Esophagus (tissue), 2 donors: ENCODE measurements around the gene SPEM3. TPM values are rescaled to one million over a fixed set of nuclear protein-coding genes. Genes with fewer than 3 reads are reported as not detected.
"Not testable (repeated sequence)": the region's sequence is repeated elsewhere in the genome, so short reads cannot be mapped to it uniquely, and the experiment has no call there.

Experiments
- H3K27ac ChIP-seq, 2 donors: one replicate each; pipeline ENCODE4 v1.5.1; 2013; ENCODE audit warnings: low read depth in 2 of 2, mild to moderate bottlenecking in 2 of 2, inconsistent platforms in 1 of 2, low read length in 1 of 2, moderate library complexity in 1 of 2
- H3K27me3 ChIP-seq, 2 donors: one replicate each; pipeline ENCODE4 v1.6.1; 2013; ENCODE audit warnings: low read length in 2 of 2, control low read depth in 1 of 2, mild to moderate bottlenecking in 1 of 2; ENCODE audit not compliant: insufficient read depth in 2 of 2, control insufficient read depth in 1 of 2
- H3K36me3 ChIP-seq, 2 donors: one replicate each; pipeline ENCODE4 v1.6.1; 2013; ENCODE audit warnings: low read length in 1 of 2; ENCODE audit not compliant: control insufficient read depth in 2 of 2, insufficient read depth in 2 of 2
- H3K4me1 ChIP-seq, 2 donors: one replicate each; pipeline ENCODE4 v1.6.1; 2013; ENCODE audit warnings: low read length in 1 of 2; ENCODE audit not compliant: control insufficient read depth in 2 of 2, insufficient read depth in 2 of 2
- H3K4me3 ChIP-seq, 2 donors: one replicate each; pipeline ENCODE4 v1.5.1; 2013; ENCODE audit warnings: low read length in 2 of 2, mild to moderate bottlenecking in 2 of 2, low read depth in 1 of 2, moderate library complexity in 1 of 2
- H3K9me3 ChIP-seq, 2 donors: one replicate each; pipeline ENCODE4 v1.6.1; 2013; ENCODE audit warnings: mild to moderate bottlenecking in 2 of 2, low read depth in 1 of 2, low read length in 1 of 2, moderate library complexity in 1 of 2; ENCODE audit not compliant: control insufficient read depth in 2 of 2, insufficient read depth in 1 of 2
- WGBS, 2 donors: extraction: QIAGEN DNeasy Blood & Tissue Kit; methylation state at CpG; one replicate each; pipeline ENCODE4 v1.1.7; 2013; 5-methylcytosine and 5-hydroxymethylcytosine counted together
- polyA plus RNA-seq, 2 donors: library from polyadenylated mRNA; stranded (reverse); fragments of 200-250 nt; gene quantifications; one replicate each; pipeline ENCODE4 v1.2.3, GENCODE V29; 2013
- donor health status: healthy with polysubstance abuse.
- donor health status: Bipolar disorder and iron deficiency.

The SPEM3 gene
- polyA plus RNA-seq, 2 donors = not detected

DNA sequence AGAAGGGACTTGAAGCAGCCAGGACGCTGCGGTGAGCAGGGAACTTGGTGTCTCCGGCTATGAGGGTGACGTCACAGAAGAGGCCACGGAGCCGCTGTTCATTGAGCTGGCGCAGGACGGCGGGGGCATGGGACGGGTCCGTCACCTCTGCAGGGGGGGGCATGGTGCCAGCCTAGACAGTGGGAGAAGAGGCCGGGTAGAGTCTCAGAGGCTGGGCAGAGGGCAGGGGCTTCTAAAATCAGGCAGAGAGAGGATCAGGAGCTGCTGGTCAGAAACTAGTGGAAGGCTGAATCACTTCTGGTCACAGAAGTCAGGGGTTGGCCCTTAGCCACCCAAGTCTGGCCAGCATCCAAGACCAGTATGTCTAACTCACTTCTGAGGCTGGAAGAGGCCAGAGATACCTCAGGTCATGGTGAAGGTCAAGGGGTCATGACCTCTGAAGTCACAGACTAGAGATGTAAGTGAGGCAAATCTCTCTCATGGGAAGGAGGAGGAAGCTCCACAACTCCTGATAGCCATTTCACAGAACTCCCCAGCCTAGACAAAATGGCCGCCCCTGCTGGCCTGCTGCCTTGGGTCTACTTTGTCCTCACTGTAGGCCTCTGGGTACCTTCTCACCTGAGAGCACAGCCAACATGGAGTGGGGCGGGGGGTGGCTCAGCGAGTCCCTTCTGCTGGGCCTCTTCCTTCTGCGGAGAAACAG, 38.1 kb downstream of the SPEM3 start:
- Histone ChIP-seq H3K4me3 (no peak overlapping the region), H3K4me1 (peaks cover 0 to 1% of the 10 kb centered on the region in 2 donors), H3K36me3 (peaks cover 0 to 33% of the 10 kb centered on the region in 2 donors), H3K27me3 (no peaks in the 10 kb centered on the region), H3K27ac (peak overlapping the region in 1 of 2 donors; percentile 58), H3K9me3 (peaks cover 0 to 2% of the 10 kb centered on the region in 2 donors)
- 83 to 84% methylated on average over 16 of the region's 16 CpGs for WGBS, 2 donors

GRCh38 chr17:7467498-7467897, 38.8 kb downstream of the SPEM3 start:
- Histone ChIP-seq H3K4me1 (peaks cover 0 to 3% of the 10 kb centered on the region in 2 donors), H3K27me3 (no peaks in the 10 kb centered on the region), H3K27ac (peak overlapping the region in 1 of 2 donors; percentile 58), H3K9me3 (peaks cover 0 to 2% of the 10 kb centered on the region in 2 donors), H3K4me3 (no peak overlapping the region), H3K36me3 (peaks cover 0 to 29% of the 10 kb centered on the region in 2 donors)
- 91 to 93% methylated on average over 3 of the region's 3 CpGs for WGBS, 2 donors

DNA sequence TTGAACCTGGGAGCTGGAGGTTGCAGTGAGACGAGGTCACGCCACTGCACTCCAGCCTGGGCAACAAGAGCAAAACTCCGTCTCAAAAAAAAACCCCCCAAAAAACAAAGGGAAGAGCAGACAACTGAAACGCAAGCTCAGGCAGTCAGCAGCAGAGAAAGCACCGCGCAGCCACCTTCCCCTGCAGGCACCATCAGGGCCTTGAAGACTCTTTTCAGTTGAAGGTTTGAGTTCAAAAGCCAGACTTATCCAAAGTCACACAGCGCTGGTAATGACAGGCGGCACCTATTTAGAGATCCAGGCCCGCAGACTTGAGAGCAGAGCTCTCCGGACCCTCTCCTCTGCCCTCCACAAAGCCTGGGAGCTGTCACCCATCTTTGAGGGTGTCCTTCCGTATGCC, 39.6 kb downstream of the SPEM3 start:
- H3K4me1 ChIP-seq = peaks cover 0 to 3% of the 10 kb centered on the region in 2 donors
- H3K27ac ChIP-seq = no peak overlapping the region
- H3K4me3 ChIP-seq = no peak overlapping the region
- 88 to 93% methylated on average over 11 of the region's 11 CpGs for WGBS, 2 donors
- H3K27me3 ChIP-seq = no peaks in the 10 kb centered on the region
- peaks cover 0 to 2% of the 10 kb centered on the region in 2 donors for H3K9me3 ChIP-seq
- H3K36me3 ChIP-seq = peaks cover 0 to 21% of the 10 kb centered on the region in 2 donors

DNA sequence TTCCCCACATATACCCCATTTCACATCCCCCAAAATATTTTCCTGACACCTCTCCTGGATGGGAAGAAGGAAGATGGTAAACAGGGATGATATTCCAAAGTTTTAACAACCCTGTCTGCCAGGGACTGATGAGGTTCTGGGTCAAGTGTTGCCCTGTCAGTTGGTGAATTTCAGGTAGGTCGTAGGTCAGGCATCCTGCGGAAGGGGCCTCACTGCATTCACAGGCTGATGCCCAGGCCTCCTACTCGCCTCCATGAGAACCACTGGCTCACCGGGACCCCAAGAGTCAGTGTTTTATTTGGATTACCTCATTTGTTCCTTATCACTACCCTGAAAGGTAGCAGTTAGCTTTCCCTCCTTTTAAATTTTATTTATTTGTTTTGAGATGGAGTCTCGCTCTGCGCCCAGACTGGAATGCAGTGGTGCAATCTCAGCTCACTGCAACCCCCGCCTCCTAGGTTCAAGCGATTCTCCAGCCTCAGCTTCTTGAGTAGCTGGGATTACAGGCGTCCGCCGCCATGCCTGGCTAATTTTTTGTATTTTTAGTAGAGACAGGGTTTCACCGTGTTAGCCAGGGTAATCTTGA, 40.2 kb downstream of the SPEM3 start:
- 77 to 82% methylated on average over 12 of the region's 12 CpGs for WGBS, 2 donors
- Histone ChIP-seq H3K9me3 (peaks cover 0 to 2% of the 10 kb centered on the region in 2 donors), H3K4me1 (peaks cover 0 to 3% of the 10 kb centered on the region in 2 donors), H3K36me3 (peaks cover 0 to 15% of the 10 kb centered on the region in 2 donors), H3K27ac (no peak overlapping the region), H3K27me3 (no peaks in the 10 kb centered on the region), H3K4me3 (no peak overlapping the region)

DNA sequence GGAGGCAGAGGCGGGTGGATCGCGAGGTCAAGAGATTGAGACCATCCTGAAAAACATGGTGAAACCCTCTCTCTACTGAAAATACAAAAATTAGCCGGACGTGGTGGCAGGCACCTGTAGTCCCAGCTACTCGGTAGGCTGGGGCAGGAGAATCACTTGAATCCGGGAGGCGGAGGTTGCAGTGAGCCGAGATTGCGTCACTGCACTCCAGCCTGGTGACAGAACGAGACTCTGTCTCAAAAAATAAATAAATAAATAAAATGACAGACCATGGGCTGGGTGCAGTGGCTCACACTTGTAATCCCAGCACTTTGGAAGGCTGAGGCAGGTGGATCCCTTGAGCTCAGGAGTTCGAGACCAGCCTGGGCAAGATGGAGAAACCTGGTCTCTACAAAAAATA, 41.2 kb downstream of the SPEM3 start:
- 93 to 96% methylated on average over 12 of the region's 12 CpGs for WGBS, 2 donors
- not testable (repeated sequence) for H3K4me1 ChIP-seq
- H3K36me3 ChIP-seq = peaks cover 0 to 13% of the 10 kb centered on the region in 2 donors

GRCh38 chr17:7470457-7470973, 41.9 kb downstream of the SPEM3 start:
- H3K27ac ChIP-seq, H3K9me3 ChIP-seq, H3K27me3 ChIP-seq, H3K4me3 ChIP-seq, H3K4me1 ChIP-seq: not testable (repeated sequence)
- WGBS, 2 donors = 73 to 80% methylated on average over 8 of the region's 8 CpGs
- H3K36me3 ChIP-seq = peaks cover 0 to 12% of the 10 kb centered on the region in 2 donors

More for the DNA sequence above, 41.2 kb downstream of the SPEM3 start:
- H3K4me3 ChIP-seq, H3K9me3 ChIP-seq, H3K27ac ChIP-seq, H3K27me3 ChIP-seq: not testable (repeated sequence)

DNA sequence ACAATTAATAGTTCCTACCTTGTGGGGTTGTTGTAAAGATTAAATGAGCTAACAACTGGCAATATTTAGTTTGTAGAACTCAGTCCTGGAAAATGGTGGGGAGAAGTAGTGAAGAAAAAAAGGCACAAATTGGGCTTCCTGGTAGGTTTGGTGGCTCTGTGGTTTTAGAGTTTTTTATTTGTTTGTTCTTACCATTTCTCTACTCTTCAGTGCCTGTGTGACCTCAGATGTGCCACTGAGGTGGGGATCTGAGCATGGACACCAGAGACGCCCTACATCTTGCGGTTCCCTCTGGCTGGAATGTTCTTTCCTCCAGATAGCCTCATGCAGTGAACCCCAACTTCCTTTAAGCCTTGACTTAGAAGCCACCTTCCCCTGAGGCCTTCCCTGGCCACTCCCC, 43.1 kb downstream of the SPEM3 start:
- Histone ChIP-seq H3K9me3 (peaks cover 0 to 2% of the 10 kb centered on the region in 2 donors), H3K36me3 (peaks cover 0 to 2% of the 10 kb centered on the region in 2 donors), H3K4me1 (peaks cover 6 to 15% of the 10 kb centered on the region in 2 donors), H3K27ac (peak overlapping the region in 1 of 2 donors; percentile 27), H3K4me3 (no peak overlapping the region), H3K27me3 (no peaks in the 10 kb centered on the region)
- WGBS, 2 donors = 61 to 67% methylated on average over 2 of the region's 2 CpGs

GRCh38 chr17:7474767-7475166, 46.1 kb downstream of the SPEM3 start:
- not testable (repeated sequence) for H3K36me3 ChIP-seq, H3K4me3 ChIP-seq, H3K27me3 ChIP-seq, H3K9me3 ChIP-seq
- 65 to 71% methylated on average over 8 of the region's 8 CpGs for WGBS, 2 donors
- peaks cover 12 to 31% of the 10 kb centered on the region in 2 donors for H3K4me1 ChIP-seq
- peak overlapping the region in 1 of 2 donors; percentile 96 for H3K27ac ChIP-seq

DNA sequence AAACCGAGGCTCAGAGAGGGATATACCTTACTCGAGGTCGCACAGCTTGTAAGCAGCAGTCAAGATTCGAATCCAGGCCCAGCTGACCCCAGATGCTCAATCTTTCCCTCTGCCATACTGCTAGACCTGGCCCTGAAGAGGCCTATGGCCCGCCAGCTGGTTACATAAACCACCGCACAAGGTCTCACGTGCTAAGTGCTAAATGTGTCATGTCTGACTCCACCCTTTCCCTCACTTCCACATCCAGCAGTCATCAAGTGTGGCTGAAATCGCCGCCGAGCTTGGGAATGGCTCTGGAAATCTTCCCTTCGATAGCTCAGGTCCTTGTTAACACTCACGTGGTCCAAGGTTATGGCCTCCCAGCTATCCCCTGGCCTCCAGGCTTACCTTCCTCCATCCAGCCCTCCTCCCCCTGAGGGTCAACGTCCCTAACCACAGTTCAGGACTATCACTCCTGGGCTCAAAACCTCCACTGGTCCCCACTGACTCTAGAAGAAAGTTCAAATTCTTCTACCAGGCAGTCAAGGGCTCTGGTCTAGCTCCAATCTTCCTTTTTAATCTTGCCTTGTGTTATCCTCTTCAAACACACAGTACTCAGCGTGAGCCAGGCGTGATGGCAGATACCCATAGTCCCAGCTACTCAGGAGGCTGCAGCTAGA, 47.2 kb downstream of the SPEM3 start:
- Histone ChIP-seq H3K9me3 (no peaks in the 10 kb centered on the region), H3K4me3 (no peak overlapping the region), H3K36me3 (no peaks in the 10 kb centered on the region), H3K27ac (peak overlapping the region; percentile 96 to 100), H3K27me3 (no peaks in the 10 kb centered on the region), H3K4me1 (peaks cover 12 to 31% of the 10 kb centered on the region in 2 donors)
- WGBS, 2 donors = 43 to 56% methylated on average over 15 of the region's 15 CpGs
